GM20000 (cell line): ENCODE measurements around the gene CAPS.

Source experiments
- DNase-seq: peaks from one replicate; pipeline ENCODE4 v3.0.0; 2012; ENCODE audit warnings: low spot score
- CTCF ChIP-seq: IDR thresholded peaks from 2 replicates; pipeline ENCODE4 v1.5.1; 2012; ENCODE audit warnings: mild to moderate bottlenecking, control low read depth; ENCODE audit errors: extremely low read depth, missing control alignments

CAPS gene

GRCh38 chr19:5926641-5927440 is 12.8 kb downstream of the CAPS start:
- no peak for TF ChIP-seq CTCF
- no peak for DNase-seq

- no peak for TF ChIP-seq CTCF
- DNase-seq: peak; percentile 81
Measured at GRCh38 chr19:5927441-5927821, 13.4 kb downstream of the CAPS start.

GRCh38 chr19:5929179-5929578 is 15.1 kb downstream of the CAPS start:
- no peak for DNase-seq
- no peak for TF ChIP-seq CTCF

GRCh38 chr19:5929625-5930024 is 15.6 kb downstream of the CAPS start:
- TF ChIP-seq CTCF: no peak
- no peak for DNase-seq

- DNase-seq: no peak
- no peak for TF ChIP-seq CTCF
Measured at GRCh38 chr19:5931251-5931650, 17.2 kb downstream of the CAPS start.

GRCh38 chr19:5932146-5932545 is 18.1 kb downstream of the CAPS start:
- no peak for TF ChIP-seq CTCF
- DNase-seq: no peak

GRCh38 chr19:5932609-5933262 is 18.7 kb downstream of the CAPS start:
- no peak for DNase-seq
- TF ChIP-seq CTCF: no peak
